Measurements from ENCODE around the gene DLX1.

DNA sequence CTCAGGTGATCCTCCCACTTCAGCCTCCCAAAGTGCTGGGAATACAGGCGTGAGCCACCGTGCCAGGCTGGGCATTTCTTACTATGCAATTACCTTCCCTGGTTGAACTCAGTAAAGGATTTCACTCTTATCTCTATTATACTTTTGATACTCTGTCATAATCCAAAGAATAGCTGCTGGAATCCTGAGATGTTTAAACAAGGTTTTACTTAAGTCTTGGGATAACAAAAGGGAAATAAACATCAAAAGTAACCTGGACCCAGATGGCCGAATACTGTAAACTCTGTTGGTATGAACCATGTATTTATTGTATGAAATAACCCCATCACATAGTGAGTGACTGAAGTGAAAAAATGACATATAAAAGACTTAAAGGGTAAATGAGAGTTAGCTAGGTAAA lies 29.3 kb downstream of the DLX1 start:
- no peak for TF ChIP-seq POLR2A (IDR thresholded peaks at IDR 0.05; ENCODE audit: low read length)
- TF ChIP-seq GATA1 (IDR thresholded peaks at IDR 0.05; ENCODE audit: low read depth, low read length) = no peak

Data from erythroblast (primary cell).